HG03066 (cell line): ENCODE data around the gene SELENOP.
"Not testable (repeated sequence)": the region's sequence is repeated elsewhere in the genome, so short reads cannot be mapped to it uniquely, and the experiment has no call there.

Experiments
- ATAC-seq: cut with Tn5 transposase; IDR thresholded peaks from one replicate; pipeline ENCODE4 v1.9.1; 2021; ENCODE audit warnings: low read depth; ENCODE audit not compliant: unreplicated experiment

SELENOP gene

GRCh38 chr5:42811591-42812446 lies at the start of gene SELENOP:
SELENOP (minus strand) TSS chr5:42811892; CDS start chr5:42808353, 3,539 bp downstream.
- no peak for ATAC-seq

GRCh38 chr5:42858687-42859086 lies 47.0 kb upstream of the SELENOP start:
- no peak for ATAC-seq

- no peak for ATAC-seq
Observed at GRCh38 chr5:42858031-42858643, 46.4 kb upstream of the SELENOP start.

- ATAC-seq, result no peak
Observed at GRCh38 chr5:42855811-42856210, 44.1 kb upstream of the SELENOP start.

GRCh38 chr5:42855386-42855785 lies 43.7 kb upstream of the SELENOP start:
- no peak for ATAC-seq

- ATAC-seq, result no peak
Observed at GRCh38 chr5:42854795-42855194, 43.1 kb upstream of the SELENOP start.

- ATAC-seq, result no peak
Observed at GRCh38 chr5:42852826-42853225, 41.1 kb upstream of the SELENOP start.

- no peak for ATAC-seq
Observed at GRCh38 chr5:42851481-42851880, 39.8 kb upstream of the SELENOP start.

GRCh38 chr5:42848545-42848944 lies 36.9 kb upstream of the SELENOP start:
- ATAC-seq, result no peak

GRCh38 chr5:42844408-42844807 lies 32.7 kb upstream of the SELENOP start:
- ATAC-seq, result not testable (repeated sequence)

GRCh38 chr5:42843675-42844292 lies 32.1 kb upstream of the SELENOP start:
- no peak for ATAC-seq

- ATAC-seq, result no peak
Observed at GRCh38 chr5:42842921-42843641, 31.4 kb upstream of the SELENOP start.

GRCh38 chr5:42840842-42841567 lies 29.3 kb upstream of the SELENOP start:
- no peak for ATAC-seq

- ATAC-seq, result no peak
Observed at GRCh38 chr5:42840269-42840668, 28.6 kb upstream of the SELENOP start.

- no peak for ATAC-seq
Observed at GRCh38 chr5:42839196-42839595, 27.5 kb upstream of the SELENOP start.

GRCh38 chr5:42837601-42838000 lies 25.9 kb upstream of the SELENOP start:
- no peak for ATAC-seq

GRCh38 chr5:42836070-42836769 lies 24.5 kb upstream of the SELENOP start:
- no peak for ATAC-seq

- no peak for ATAC-seq
Observed at GRCh38 chr5:42832060-42832459, 20.4 kb upstream of the SELENOP start.

GRCh38 chr5:42830924-42831323 lies 19.2 kb upstream of the SELENOP start:
- no peak for ATAC-seq

- ATAC-seq, result no peak
Observed at GRCh38 chr5:42828671-42829070, 17.0 kb upstream of the SELENOP start.
